Spleen (tissue), 11 donors: Measurements from ENCODE around the gene IRF2. TPM values are rescaled to one million over a fixed set of nuclear protein-coding genes. Genes with fewer than 3 reads are reported as not detected.
A peak's percentile ranks its signal among the peaks of the same experiment; 100 is the strongest.

Source experiments
- DNase-seq: peaks from one replicate; pipeline ENCODE4 v3.0.0-alpha.2; 2020
- H3K27ac ChIP-seq, 8 donors: fragments of 200-600 bp; sonication (generic) in 7 of 8; 1 replicate in 4 of 8; 2 replicates in 4 of 8; pipeline versions ENCODE4 v1.5.0 to v1.8.0; 2016 to 2021; ENCODE audit warnings: inconsistent platforms in 4 of 8, mild to moderate bottlenecking in 4 of 8, moderate library complexity in 1 of 8
- H3K27me3 ChIP-seq, 7 donors: fragments of 200-600 bp; sonication (generic) in 6 of 7; replicated peaks in 1 of 7; 1 replicate in 4 of 7; 2 replicates in 3 of 7; pipeline versions ENCODE4 v1.5.0 to v1.8.0; 2016 to 2021; ENCODE audit warnings: inconsistent platforms in 3 of 7, mild to moderate bottlenecking in 1 of 7
- H3K36me3 ChIP-seq, 6 donors: fragments of 200-600 bp; sonication (generic) in 5 of 6; 1 replicate in 4 of 6; 2 replicates in 2 of 6; pipeline versions ENCODE4 v1.5.0 to v1.8.0; 2016 to 2021; ENCODE audit warnings: inconsistent platforms in 2 of 6
- H3K4me1 ChIP-seq, 6 donors: fragments of 200-600 bp; sonication (generic) in 5 of 6; 1 replicate in 3 of 6; 2 replicates in 3 of 6; pipeline versions ENCODE4 v1.5.0 to v1.8.0; 2016 to 2021; ENCODE audit warnings: inconsistent platforms in 3 of 6
- H3K4me3 ChIP-seq, 8 donors: fragments of 200-600 bp; sonication (generic) in 7 of 8; 1 replicate in 4 of 8; 2 replicates in 4 of 8; pipeline versions ENCODE4 v1.5.0 to v1.8.0; 2016 to 2021; ENCODE audit warnings: inconsistent platforms in 4 of 8, mild to moderate bottlenecking in 4 of 8, moderate library complexity in 2 of 8
- H3K9me3 ChIP-seq, 8 donors: fragments of 200-600 bp; sonication (generic) in 7 of 8; 1 replicate in 4 of 8; 2 replicates in 4 of 8; pipeline versions ENCODE4 v1.5.0 to v1.8.0; 2016 to 2021; ENCODE audit warnings: inconsistent platforms in 4 of 8
- POLR2A ChIP-seq, 3 donors: fragments of 450-650 bp; IDR thresholded peaks; one replicate each; pipeline ENCODE4 v1.5.1; 2017; ENCODE audit warnings: antibody characterized with exemption in 3 of 3, mild to moderate bottlenecking in 1 of 3
- POLR2AphosphoS5 ChIP-seq, 3 donors: sonication (generic); formaldehyde crosslinking; IDR thresholded peaks; one replicate each; pipeline ENCODE4 v1.5.1; 2017; ENCODE audit warnings: antibody characterized with exemption in 3 of 3
- WGBS, 5 donors: extraction: QIAGEN DNeasy Blood & Tissue Kit in 3 of 5; methylation state at CpG; one replicate each; pipeline versions ENCODE4 v1.1.5 to v1.1.7; 2013 to 2018; 5-methylcytosine and 5-hydroxymethylcytosine counted together
- intact Hi-C: fragments of 100-400 bp; cut with DNase I; formaldehyde crosslinking; loops from one replicate; pipeline ENCODE4 v1.15.0; 2023; ENCODE audit warnings: low total_unique reads
- polyA plus RNA-seq, 3 donors: library from polyadenylated mRNA; stranded (reverse); fragments of 200-250 nt; gene quantifications; one replicate each; pipeline ENCODE4 v1.2.1, GENCODE V29; 2013
- total RNA-seq, 7 donors: library from RNA; depleted of rRNA in 3 of 7; stranded (reverse); fragments of >200 nt in 3 of 7; fragmentation: NEBNext Ultra II Directional in 4 of 7; extraction: Animal tissue kit (Norgen Biotek cat#: 25700) in 4 of 7; gene quantifications; one replicate each; pipeline versions ENCODE4 v1.1.0 to v1.2.1, GENCODE V29; 2016 to 2021
- TF ChIP-seq, protein P1 (sequence below), 11 experiments: fragments of 200-600 bp in 7 of 11; fragments of 450-650 bp in 4 of 11; sonication (generic) in 4 of 11; IDR thresholded peaks in 8 of 11; conservative IDR thresholded peaks in 3 of 11; 1 replicate in 7 of 11; 2 replicates in 4 of 11; pipeline versions ENCODE4 v1.4.0 to v1.8.0; 2016 to 2021; ENCODE audit warnings: antibody characterized with exemption in 11 of 11, inconsistent platforms in 4 of 11, mild to moderate bottlenecking in 1 of 11
- donor health status: healthy with polysubstance abuse.
- donor health status: DM: no; HTN: no; CAD: no; lungs with moderate emphysema.
- donor health status: DM: no; HTN: no; CAD: no.
- donor health status: Bipolar disorder and iron deficiency.
- donor health status: healthy.
- donor health status: DM: no; HTN: no; CAD: no.
- donor health status: DM: yes; HTN: yes; CAD: no.

The IRF2 gene
- total and polyA plus RNA-seq, 10 donors = 27.1 to 101 (median 87.2) TPM

GRCh38 chr4:184397516-184398163 is 76.7 kb downstream of the IRF2 start:
- peak overlapping the region in 7 of 8 donors; percentile 47 to 85 (median 76) for H3K27ac ChIP-seq
- H3K4me1 ChIP-seq = peaks cover 13 to 98% (median 60%) of the 10 kb centered on the region in 6 donors
- H3K4me3 ChIP-seq = no peak overlapping the region
- intact Hi-C loops = no loop called here
- WGBS, 5 donors = 76 to 96% (median 87%) methylated on average over 6 of the region's 6 CpGs
- H3K36me3 ChIP-seq = peaks cover 3 to 100% (median 64%) of the 10 kb centered on the region in 6 donors
- TF ChIP-seq, protein P1, sequence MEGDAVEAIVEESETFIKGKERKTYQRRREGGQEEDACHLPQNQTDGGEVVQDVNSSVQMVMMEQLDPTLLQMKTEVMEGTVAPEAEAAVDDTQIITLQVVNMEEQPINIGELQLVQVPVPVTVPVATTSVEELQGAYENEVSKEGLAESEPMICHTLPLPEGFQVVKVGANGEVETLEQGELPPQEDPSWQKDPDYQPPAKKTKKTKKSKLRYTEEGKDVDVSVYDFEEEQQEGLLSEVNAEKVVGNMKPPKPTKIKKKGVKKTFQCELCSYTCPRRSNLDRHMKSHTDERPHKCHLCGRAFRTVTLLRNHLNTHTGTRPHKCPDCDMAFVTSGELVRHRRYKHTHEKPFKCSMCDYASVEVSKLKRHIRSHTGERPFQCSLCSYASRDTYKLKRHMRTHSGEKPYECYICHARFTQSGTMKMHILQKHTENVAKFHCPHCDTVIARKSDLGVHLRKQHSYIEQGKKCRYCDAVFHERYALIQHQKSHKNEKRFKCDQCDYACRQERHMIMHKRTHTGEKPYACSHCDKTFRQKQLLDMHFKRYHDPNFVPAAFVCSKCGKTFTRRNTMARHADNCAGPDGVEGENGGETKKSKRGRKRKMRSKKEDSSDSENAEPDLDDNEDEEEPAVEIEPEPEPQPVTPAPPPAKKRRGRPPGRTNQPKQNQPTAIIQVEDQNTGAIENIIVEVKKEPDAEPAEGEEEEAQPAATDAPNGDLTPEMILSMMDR (IDR thresholded peaks at IDR 0.05 in 8 of 11, conservative IDR thresholded peaks at IDR 0.05 in 3 of 11) = no peak
- no peak for TF ChIP-seq POLR2A (IDR thresholded peaks at IDR 0.05)
- no peak for TF ChIP-seq POLR2AphosphoS5 (IDR thresholded peaks at IDR 0.05)
- no peaks in the 10 kb centered on the region for H3K9me3 ChIP-seq
- no peaks in the 10 kb centered on the region for H3K27me3 ChIP-seq
- DNase-seq = no peak

- TF ChIP-seq POLR2AphosphoS5 (IDR thresholded peaks at IDR 0.05) (peak in 1 of 3 donors; percentile 50), POLR2A (IDR thresholded peaks at IDR 0.05) (no peak)
- TF ChIP-seq, protein P1 (IDR thresholded peaks at IDR 0.05 in 8 of 11, conservative IDR thresholded peaks at IDR 0.05 in 3 of 11) = no peak
- H3K36me3 ChIP-seq = peaks cover 3 to 100% (median 65%) of the 10 kb centered on the region in 6 donors
- H3K9me3 ChIP-seq = no peaks in the 10 kb centered on the region
- no peak for DNase-seq
- H3K27me3 ChIP-seq = no peaks in the 10 kb centered on the region
- H3K27ac ChIP-seq = peak overlapping the region; percentile 21 to 85 (median 70)
- no peak overlapping the region for H3K4me3 ChIP-seq
- intact Hi-C loops = no loop called here
- 72 to 80% (median 73%) methylated on average over 15 of the region's 15 CpGs for WGBS, 5 donors
- H3K4me1 ChIP-seq = peaks cover 13 to 98% (median 61%) of the 10 kb centered on the region in 6 donors
Observed at GRCh38 chr4:184396570-184397515, 77.5 kb downstream of the IRF2 start.

GRCh38 chr4:184395971-184396391 is 78.4 kb downstream of the IRF2 start:
- Histone ChIP-seq H3K27ac (peak overlapping the region; percentile 1 to 85 (median 70)), H3K27me3 (no peaks in the 10 kb centered on the region), H3K4me1 (peaks cover 13 to 97% (median 59%) of the 10 kb centered on the region in 6 donors), H3K4me3 (peak overlapping the region in 1 of 8 donors; percentile 31), H3K9me3 (no peaks in the 10 kb centered on the region), H3K36me3 (peaks cover under 1 to 100% (median 71%) of the 10 kb centered on the region in 6 donors)
- TF ChIP-seq, protein P1 (IDR thresholded peaks at IDR 0.05 in 8 of 11, conservative IDR thresholded peaks at IDR 0.05 in 3 of 11) = peak in 1 of 11 experiments; percentile 9
- no peak for TF ChIP-seq POLR2A (IDR thresholded peaks at IDR 0.05)
- TF ChIP-seq POLR2AphosphoS5 (IDR thresholded peaks at IDR 0.05) = peak; percentile 12 to 61 (median 59)
- DNase-seq = no peak
- WGBS, 5 donors = 67 to 90% (median 70%) methylated on average over 14 of the region's 14 CpGs
- intact Hi-C loops = no loop called here
